ENCODE measurements around the gene EPB41.
"Not testable (repeated sequence)": the region's sequence is repeated elsewhere in the genome, so short reads cannot be mapped to it uniquely, and the experiment has no call there.

Gene EPB41

DNA sequence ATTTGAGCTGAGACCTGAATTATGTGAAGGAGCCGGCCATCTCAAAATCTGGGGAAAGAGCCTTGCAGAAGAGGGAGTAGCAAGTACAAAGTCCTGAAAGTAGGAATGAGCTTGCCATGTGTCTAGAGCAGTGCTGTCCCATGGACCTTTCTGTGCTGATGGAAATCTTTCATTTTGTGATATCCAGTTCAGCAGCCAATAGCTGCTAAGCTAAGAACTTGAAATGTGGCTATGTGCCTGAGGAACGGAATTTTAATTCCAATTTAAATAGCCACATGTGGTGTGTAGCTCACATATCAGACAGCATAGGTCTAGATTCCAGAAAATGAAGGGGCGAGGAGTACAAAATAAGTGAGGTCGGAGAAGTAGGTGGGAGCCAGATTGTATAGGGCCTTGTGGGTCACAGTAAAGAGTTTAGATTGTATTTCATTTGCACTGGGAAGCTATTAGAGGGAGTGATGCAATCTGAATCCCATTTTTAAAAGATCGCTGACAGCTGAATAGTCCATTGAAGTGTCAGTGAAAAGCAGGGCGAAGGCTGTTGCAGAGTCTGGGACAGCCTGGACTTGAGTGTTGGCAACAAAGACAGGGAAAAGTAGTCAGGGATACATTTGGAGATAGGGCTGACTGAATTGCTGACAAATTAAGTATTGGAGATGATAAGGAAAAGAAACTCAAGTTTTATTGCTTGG, 129.1 kb downstream of the EPB41 start:
- DNase-seq (ENCODE audit: insufficient read length, low spot score) (no peak), FAIRE-seq (no peak)

DNA sequence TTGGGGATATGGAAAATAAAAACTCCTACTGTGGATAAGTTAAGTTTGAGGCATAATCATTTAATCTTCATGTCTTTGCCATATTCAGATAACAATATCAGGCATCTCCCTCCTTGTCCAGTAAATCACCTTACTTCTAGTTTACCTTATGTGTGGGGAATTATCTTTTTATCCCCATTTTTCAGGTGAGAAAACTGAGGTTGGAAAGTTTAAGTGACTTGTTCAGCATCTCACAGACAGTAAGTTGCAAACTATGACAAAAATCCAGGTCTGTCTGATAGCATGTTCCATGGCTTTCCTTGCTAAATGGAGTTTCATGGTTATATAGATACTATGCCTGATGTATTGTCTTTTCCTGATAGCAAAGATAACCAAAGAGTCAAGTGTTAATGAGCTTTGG, 129.6 kb downstream of the EPB41 start:
- no peak for FAIRE-seq
- DNase-seq (ENCODE audit: insufficient read length, low spot score), result no peak

DNA sequence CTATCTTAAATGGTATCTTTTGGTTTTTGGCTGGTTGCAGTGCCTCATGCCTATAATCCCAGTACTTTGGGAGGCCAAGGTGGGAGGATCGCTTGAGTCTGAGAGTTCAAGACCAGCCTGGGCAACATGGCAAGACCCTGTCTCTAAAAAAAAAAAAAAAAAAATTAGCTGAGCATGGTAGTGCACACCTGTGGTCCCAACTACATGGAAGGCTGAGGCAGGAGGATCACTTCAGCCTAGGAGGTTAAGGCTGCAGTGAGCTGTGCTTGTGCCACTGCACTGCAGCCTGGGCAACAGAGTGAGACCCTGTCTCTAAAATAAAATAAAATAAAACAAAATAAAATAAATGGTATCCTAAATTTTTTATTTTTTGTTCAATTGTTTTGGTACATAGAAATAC, 131.3 kb downstream of the EPB41 start:
- not testable (repeated sequence) for FAIRE-seq; DNase-seq (ENCODE audit: insufficient read length, low spot score)

DNA sequence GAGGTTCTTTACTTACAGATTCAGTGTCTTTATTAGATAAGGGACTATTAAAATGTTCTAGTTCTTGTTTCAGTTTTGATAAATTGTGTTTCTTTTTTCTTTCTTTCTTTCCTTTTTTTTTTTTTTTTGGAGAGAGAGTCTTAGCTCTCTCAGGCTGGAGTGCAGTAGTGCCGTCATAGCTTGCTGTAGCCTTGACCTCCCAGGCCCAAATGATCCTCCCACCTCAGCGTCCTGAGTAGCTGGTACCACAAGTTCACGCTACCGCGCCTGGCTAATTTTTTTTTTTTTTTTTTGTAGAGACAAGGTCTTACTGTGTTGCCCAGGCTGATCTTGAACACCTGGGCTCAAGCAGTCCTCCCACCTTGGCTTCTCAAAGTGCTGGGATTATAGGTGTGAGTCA, 132.8 kb downstream of the EPB41 start:
- DNase-seq (ENCODE audit: insufficient read length, low spot score), result no peak
- FAIRE-seq, result no peak

DNA sequence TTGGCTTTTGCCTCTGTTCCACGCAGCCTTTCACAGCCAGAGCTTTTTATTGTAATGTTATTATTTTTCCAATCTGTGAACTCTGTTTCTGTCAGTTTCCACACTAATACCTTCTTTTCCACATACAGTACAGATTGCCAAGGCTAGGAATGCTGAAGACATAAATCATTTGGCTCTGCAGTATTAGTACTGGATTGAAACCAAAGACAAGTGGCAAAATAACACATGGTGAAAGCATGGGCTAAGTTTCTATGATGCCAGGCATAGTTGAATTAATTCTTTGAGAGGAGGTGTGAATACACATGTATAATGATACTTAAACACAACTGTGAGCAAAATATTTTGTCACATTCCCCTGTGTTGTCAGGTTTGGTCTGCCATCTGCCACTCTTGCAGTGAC, 135.8 kb downstream of the EPB41 start:
- no peak for FAIRE-seq
- DNase-seq (ENCODE audit: insufficient read length, low spot score), result peak; percentile 6

DNA sequence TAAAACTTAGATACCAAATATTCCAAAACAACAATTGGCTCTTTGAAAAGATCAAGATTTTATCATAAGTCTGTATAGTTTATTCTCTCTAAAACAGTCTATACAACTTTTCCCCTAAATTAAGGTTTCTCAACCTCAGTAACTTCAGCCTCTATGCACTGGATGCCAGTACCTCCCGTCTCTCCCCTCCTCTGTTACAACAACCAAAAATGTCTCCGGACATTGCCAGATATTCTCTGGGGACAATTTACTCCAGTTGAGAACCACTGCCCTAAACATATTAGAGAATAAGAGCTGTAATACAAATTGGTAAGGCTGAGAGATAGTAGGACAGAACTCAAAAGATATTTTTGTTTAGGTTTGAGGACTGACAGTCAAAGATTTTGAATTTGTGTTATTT, 137.7 kb downstream of the EPB41 start:
- FAIRE-seq (no peak), DNase-seq (ENCODE audit: insufficient read length, low spot score) (no peak)

DNA sequence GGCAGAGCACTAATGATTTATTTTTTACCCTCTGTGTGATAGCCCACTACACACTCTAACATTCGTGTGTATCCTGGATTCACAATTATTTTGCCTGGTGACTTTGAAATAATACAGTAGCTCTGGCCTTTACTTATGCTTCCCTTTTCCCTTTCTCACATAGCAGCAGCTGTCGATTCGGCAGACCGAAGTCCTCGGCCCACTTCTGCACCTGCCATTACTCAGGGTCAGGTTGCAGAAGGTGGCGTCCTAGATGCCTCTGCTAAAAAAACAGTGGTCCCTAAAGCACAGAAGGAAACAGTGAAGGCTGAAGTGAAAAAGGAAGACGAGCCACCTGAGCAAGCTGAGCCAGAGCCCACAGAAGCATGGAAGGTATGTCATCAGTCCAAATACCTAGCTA, 138.6 kb downstream of the EPB41 start:
- no peak for FAIRE-seq
- DNase-seq (ENCODE audit: insufficient read length, low spot score), result no peak

DNA sequence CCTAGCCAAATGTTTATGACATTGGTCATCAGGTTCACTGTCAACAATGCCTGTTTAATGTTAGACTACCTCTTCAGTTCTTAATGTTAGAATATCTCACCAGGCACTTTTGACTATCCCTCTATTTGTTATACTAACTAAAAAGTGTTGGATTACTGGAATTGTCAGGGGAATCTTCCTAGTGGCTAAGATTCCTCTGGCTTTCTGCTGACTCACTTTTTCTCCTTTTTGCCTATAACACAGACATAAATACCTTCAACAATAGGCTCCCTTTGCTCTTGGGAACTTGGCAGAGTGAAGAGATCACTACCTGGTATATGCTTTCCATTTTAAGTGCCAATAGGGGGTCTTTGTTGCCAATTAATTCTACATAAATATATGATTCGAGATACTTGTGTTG, 140.8 kb downstream of the EPB41 start:
- no peak for FAIRE-seq
- no peak for DNase-seq (ENCODE audit: insufficient read length, low spot score)

DNA sequence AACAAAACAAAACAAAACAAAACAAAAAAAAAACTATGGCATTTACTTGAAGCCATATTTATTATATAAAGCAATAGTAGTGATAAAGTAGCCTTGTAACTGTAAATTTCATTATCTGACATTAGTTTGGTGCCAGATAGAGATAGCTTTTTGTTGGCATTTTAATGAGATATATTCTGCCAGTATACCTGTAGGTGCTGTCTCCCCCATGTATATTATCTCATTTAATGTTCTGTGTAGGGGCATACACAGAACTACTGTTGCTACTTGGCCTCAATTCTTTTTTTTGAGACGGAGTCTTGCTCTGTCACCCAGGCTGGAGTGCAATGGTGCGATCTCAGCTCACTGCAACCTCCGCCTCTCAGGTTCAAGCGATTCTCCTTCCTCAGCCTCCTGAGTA, 141.9 kb downstream of the EPB41 start:
- FAIRE-seq (no peak), DNase-seq (ENCODE audit: insufficient read length, low spot score) (no peak)

DNA sequence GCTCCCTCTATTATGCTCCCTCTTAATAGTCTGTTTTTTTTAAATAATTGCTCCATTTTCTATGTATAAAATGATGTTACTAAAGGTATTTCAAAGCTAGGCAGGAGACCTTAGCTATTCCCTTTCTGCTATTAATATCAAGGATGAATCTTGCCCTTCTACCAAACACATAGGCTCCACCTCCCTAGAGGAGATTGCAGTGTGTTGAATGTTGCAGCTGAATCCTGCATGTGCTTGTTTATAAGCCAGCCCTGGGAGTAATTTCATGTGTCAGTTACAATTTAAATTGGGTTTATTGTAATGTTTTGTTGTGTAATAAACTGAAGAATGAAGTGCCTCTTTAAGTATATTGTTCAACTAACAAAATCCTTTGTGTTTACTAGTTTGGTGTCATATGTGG, 143.3 kb downstream of the EPB41 start:
- FAIRE-seq (no peak), DNase-seq (ENCODE audit: insufficient read length, low spot score) (no peak)

DNA sequence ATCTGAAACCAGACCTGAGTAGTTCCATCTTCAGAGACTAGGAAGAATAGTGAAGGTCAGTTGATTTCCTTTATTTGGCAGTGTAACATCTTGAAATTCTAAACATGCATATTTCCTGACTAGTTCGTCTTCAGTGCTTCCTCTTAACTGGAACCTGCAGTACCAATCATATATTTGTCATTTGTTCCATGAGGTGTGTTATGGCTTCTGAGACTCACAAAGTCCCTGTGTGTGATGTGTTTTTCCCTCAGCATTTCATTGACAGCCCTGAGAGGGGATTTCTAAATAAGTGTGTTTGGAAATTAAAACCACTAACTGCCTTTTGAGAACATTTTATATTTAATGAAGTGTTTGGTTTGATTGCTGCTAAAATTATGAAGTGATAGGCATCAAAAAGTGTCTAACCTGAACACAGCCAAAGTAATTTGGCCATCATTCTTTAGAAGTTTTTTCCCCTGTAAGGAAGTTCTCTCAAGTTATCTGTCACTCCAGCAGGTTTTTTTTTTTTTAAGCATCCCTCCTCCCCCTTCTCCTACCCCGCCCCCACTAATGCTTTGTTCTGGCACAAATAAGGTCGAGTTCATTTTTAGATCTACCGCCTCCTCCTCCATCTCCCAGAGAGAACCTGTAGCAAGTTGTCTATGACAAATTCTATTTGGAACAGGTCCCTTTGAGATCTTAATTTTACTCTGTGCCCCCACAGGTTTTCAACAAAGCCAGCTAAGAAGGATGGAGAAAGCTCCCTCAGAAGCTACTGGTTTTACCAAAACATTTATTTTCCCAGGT, 148.0 kb downstream of the EPB41 start:
- DNase-seq (ENCODE audit: insufficient read length, low spot score) (no peak), FAIRE-seq (no peak)

DNA sequence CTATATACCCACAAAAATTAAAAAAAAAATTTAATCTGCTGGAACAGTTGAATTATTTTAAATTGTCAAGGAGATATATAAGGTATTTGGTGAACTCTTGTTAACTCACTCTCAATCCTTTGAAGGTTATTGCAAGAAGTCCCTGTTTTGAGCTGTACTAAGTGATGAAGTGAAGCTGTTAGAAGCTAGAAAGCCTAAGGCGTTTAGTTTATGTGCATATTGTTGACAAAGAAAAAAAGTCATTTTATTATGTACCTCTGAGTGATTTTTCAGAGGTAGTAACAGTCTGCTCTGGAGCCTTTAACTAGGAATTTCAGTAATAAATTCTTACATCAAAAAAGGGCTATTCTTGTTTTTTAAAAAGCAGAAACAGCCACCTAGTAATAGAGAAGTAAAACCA, 149.7 kb downstream of the EPB41 start:
- DNase-seq (ENCODE audit: insufficient read length, low spot score), result no peak
- FAIRE-seq, result no peak

DNA sequence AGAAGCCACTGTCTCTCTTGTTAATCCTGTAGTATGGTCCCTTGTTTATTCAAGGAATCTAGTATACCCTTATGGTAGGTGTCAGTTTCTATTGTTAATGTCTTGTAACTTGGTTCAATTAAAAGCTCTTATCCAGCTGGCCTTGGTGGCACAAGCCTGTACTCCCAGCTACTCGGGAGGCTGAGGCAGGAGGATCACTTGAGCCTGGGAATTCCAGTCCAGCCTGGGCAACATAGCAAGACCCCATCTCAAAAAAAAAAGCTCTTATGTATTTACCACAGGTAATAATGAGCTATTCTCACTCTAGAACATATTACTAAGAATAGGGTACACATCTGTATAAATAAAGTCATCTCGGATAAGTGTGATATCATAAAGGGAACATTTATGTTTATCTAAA, 162.8 kb downstream of the EPB41 start:
- FAIRE-seq, result no peak

DNA sequence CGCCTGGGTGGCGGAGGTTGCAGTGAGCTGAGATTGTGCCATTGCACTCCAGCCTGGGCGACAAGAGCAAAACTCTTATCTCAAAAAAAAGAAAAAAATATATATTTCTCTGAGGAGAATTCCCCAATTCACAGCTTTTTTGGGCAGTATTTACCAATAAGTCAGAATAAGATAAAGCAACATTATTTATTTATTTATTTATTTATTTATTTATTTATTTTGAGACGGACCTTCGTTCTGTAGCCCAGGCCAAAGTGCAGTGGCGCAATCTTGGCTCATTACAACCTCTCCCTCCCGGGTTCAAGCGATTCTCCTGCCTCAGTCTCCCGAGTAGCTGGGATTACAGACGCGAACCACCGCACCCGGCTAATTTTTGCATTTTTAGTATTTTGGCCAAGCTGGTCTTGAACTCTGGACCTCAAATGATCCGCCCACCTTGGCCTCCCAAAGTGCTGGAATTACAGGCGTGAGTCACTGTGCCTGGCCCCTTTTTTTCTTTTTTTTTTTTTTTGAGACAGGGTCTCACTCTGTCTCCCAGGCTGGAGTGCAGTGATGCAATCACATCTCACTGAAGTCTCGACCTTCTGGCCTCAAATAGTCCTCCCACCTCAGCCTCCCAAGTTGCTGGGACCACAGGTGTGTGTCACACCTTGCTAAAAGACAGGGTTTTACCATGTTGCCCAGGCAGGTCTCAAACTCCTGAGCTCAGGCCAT, 165.7 kb downstream of the EPB41 start:
- FAIRE-seq; DNase-seq (ENCODE audit: insufficient read length, low spot score): not testable (repeated sequence)

More for the DNA sequence above, 162.8 kb downstream of the EPB41 start:
- no peak for DNase-seq (ENCODE audit: insufficient read length, low spot score)

DNA sequence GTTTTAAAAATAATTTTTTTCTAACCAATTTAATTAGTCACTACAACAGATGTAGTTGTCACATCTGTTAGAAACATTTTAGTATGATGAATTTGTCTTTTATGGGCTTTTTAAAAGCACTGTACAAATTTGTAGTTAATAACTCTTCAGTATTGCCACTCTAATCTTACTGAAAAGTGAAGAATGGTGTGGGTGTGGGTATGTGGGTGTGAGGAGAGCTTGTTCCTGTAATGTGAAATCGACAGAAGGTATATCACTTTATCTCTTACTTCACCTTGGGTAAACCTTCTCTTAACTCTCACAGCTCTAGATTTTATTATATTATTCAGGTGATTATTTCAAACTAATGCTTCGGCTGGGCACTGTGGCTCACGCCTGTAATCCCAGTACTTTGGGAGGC, 166.8 kb downstream of the EPB41 start:
- no peak for DNase-seq (ENCODE audit: insufficient read length, low spot score)
- no peak for FAIRE-seq

DNA sequence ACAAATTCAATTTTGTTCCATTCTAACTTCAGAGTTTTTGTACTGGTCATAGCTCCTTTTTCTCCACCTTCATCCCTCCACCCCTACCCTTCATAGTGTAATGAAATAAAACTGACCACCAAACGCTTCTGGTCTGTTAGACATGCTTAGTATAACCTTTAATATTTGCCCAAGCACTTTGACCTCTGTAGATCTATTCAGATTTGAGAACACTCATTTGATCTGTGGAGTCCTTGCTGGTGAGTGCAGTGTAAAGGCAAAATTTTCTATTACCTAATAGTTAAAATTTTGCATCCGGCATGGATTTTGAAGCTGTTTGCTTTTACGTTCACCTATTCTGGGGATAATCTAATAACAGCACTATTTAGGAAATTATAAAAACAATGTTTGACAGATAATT, 168.2 kb downstream of the EPB41 start:
- DNase-seq (ENCODE audit: insufficient read length, low spot score), result no peak
- no peak for FAIRE-seq

DNA sequence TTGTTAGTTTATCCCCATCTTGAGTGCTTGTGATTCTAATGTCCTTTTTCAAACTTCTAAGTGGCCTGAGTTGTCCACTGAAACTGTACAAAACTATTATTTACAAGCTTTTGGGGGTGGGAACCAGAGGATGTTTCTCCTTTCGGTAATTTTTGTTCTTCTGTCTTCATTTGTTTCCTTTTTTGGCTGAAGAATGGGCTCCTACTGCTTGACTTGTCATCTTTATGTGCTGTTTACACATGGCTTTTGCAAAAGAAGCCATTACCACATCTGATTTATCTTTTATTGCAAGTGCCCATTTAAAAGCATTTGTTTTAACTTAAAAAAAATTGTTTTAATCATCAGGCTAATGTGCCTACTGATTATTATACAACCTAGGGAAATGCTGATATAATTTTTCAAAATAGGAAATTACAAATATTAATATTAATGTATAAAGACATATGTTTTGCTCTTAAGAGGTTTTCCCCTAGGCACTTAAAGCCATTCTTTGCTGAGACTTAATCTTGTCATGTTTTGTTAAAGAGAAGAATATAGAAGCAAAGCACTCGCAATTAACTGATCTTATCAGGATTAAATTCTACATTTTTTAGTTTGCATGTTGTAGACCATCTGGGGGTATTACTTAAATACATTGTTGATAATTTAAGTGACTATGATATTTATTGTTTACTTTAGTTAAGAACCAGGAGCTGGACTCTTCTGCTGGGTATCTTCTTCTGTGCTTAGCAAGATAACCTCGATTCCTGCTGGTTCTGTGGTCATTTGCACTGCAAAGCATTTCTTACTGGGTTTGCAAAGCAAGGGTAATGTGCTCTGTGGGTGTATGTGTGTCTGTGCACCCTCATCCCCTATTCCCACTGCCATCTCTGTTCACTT, 169.2 kb downstream of the EPB41 start:
- DNase-seq (ENCODE audit: insufficient read length, low spot score) (no peak), FAIRE-seq (no peak)

DNA sequence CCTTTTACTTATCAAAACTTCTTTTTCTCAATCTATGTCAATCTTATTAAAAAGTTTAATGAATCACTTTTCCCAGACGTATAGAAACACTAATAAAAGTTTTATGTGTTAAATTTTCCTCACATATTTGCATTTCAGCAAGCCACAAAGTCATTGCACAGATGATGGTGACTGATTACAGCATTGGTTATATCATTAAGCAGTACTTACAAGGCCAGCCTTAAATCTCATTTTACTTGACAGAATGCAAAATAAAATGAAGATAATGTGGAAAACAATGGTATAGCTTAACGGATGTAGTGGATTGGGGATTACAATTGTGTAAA, 169.8 kb downstream of the EPB41 start:
- DNase-seq (ENCODE audit: insufficient read length, low spot score) (no peak), FAIRE-seq (no peak)

DNA sequence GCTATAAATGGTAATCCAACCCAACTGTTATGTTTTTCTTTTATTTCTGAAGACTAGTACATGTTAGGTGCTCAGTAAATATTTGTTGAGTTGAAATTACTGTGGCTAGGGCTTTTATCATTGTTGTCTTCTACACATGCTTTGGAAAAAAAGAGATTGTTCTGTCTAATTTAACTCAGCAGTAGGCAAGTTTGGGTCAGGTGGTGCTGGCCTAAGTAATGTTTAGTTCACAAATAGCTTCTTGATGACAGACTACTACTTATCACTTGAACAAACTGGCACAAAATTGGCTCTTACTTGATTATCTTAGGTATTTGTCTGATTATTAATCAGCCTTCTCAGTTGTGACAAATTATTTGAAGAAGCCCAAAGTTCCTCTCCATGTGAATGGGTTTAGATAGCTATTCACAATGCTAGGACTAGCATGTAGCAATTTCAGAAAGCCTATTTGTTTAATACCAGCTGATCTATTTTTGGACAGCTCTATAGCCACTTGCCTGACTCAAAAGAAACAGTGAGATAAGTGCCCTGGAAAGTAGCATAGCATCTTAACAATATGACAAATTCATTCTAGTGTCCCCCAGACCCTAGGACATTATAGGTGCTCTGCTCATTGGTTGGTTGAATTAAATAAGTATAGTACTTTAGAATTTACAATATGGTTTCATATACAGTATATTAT, 176.7 kb downstream of the EPB41 start:
- no peak for DNase-seq (ENCODE audit: insufficient read length, low spot score)
- no peak for FAIRE-seq

DNA sequence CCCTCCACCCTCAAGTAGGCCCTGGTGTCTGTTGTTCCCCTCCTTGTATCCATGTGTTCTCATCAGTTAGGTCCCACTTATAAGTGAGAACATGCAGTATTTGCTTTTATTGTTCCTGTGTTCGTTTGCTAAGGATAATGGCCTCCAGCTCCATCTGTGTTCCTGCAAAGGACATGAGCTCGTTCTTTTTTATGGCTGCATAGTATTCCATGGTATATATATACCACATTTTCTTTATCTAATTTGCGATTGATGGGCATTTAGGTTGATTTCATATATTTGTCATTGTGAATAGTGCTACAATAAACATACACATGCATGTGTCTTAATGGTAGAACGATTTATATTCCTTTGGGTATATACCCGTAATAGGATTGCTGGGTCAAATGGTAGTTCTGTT, 178.3 kb downstream of the EPB41 start:
- DNase-seq (ENCODE audit: insufficient read length, low spot score); FAIRE-seq: not testable (repeated sequence)
